Ascending aorta (tissue), 2 donors: ENCODE data around the gene SYNJ2. TPM values are rescaled to one million over a fixed set of nuclear protein-coding genes. Genes with fewer than 3 reads are reported as not detected.

Source experiments
- DNase-seq, 2 donors: peaks; one replicate each; pipeline ENCODE4 v3.0.0-alpha.2; 2019; ENCODE audit warnings: low spot score in 2 of 2
- H3K27ac ChIP-seq, 2 donors: fragments of 200-600 bp; sonication (generic); one replicate each; pipeline ENCODE4 v1.5.1; 2016 to 2017; ENCODE audit warnings: mild to moderate bottlenecking in 1 of 2
- H3K27me3 ChIP-seq: fragments of 200-600 bp; sonication (generic); one replicate; pipeline ENCODE4 v1.5.1; 2017
- H3K36me3 ChIP-seq, 2 donors: fragments of 200-600 bp; sonication (generic); one replicate each; pipeline ENCODE4 v1.5.1; 2016
- H3K4me1 ChIP-seq, 2 donors: fragments of 200-600 bp; sonication (generic); one replicate each; pipeline ENCODE4 v1.5.1; 2016 to 2017; ENCODE audit warnings: mild to moderate bottlenecking in 1 of 2
- H3K4me3 ChIP-seq, 2 donors: fragments of 200-600 bp; sonication (generic); one replicate each; pipeline ENCODE4 v1.5.1; 2016 to 2017; ENCODE audit warnings: mild to moderate bottlenecking in 1 of 2
- H3K9me3 ChIP-seq, 2 donors: fragments of 200-600 bp; sonication (generic); one replicate each; pipeline ENCODE4 v1.5.1; 2016
- CTCF ChIP-seq, 3 experiments: fragments of 200-600 bp in 2 of 3; fragments of 450-650 bp in 1 of 3; sonication (generic) in 2 of 3; IDR thresholded peaks; one replicate each; pipeline ENCODE4 v1.5.1; 2016 to 2019; ENCODE audit warnings: antibody characterized with exemption in 3 of 3, mild to moderate bottlenecking in 1 of 3, moderate library complexity in 1 of 3
- intact Hi-C: fragments of 100-400 bp; cut with DNase I; formaldehyde crosslinking; loops from one replicate; pipeline ENCODE4 v1.15.1; 2023
- total RNA-seq: library from RNA; depleted of rRNA; stranded (reverse); fragments of >200 nt; gene quantifications from one replicate; pipeline ENCODE4 v1.1.0, GENCODE V29; 2016

SYNJ2 gene
- total RNA-seq, 1 donor from 2014 or later: 3.0 TPM

- Histone ChIP-seq H3K4me3 (no peak overlapping the region), H3K9me3 (no peaks in the 10 kb centered on the region), H3K27ac (peak overlapping the region in 1 of 2 donors; percentile 15), H3K27me3 (no peaks in the 10 kb centered on the region), H3K36me3 (no peaks in the 10 kb centered on the region), H3K4me1 (peaks cover 0 to 14% of the 10 kb centered on the region in 2 donors)
- intact Hi-C loops: no loop called here
- TF ChIP-seq CTCF (IDR thresholded peaks at IDR 0.05): no peak
- no peak for DNase-seq
These were observed 9.4 kb downstream of the SYNJ2 start for GRCh38 chr6:157991067-157991432.

- Histone ChIP-seq H3K4me1 (peaks cover 0 to 14% of the 10 kb centered on the region in 2 donors), H3K9me3 (no peaks in the 10 kb centered on the region), H3K27me3 (no peaks in the 10 kb centered on the region), H3K27ac (no peak overlapping the region), H3K36me3 (no peaks in the 10 kb centered on the region), H3K4me3 (no peak overlapping the region)
- intact Hi-C loops: no loop called here
- no peak for TF ChIP-seq CTCF (IDR thresholded peaks at IDR 0.05)
- DNase-seq: no peak
These were observed 11.4 kb downstream of the SYNJ2 start for GRCh38 chr6:157993076-157993475.

GRCh38 chr6:157994125-157994795 is 12.6 kb downstream of the SYNJ2 start:
- Histone ChIP-seq H3K27me3 (no peaks in the 10 kb centered on the region), H3K27ac (no peak overlapping the region), H3K4me3 (no peak overlapping the region), H3K9me3 (no peaks in the 10 kb centered on the region), H3K36me3 (no peaks in the 10 kb centered on the region), H3K4me1 (peaks cover under 1 to 17% of the 10 kb centered on the region in 2 donors)
- no peak for DNase-seq
- intact Hi-C loops: no loop called here
- TF ChIP-seq CTCF (IDR thresholded peaks at IDR 0.05): no peak

GRCh38 chr6:157995458-157995857 is 13.8 kb downstream of the SYNJ2 start:
- intact Hi-C loops: no loop called here
- Histone ChIP-seq H3K36me3 (no peaks in the 10 kb centered on the region), H3K4me3 (no peak overlapping the region), H3K27ac (no peak overlapping the region), H3K27me3 (no peaks in the 10 kb centered on the region), H3K9me3 (no peaks in the 10 kb centered on the region), H3K4me1 (peaks cover 10% of the 10 kb centered on the region in 2 donors)
- no peak for DNase-seq
- no peak for TF ChIP-seq CTCF (IDR thresholded peaks at IDR 0.05)

GRCh38 chr6:157996201-157996712 is 14.6 kb downstream of the SYNJ2 start:
- DNase-seq: no peak
- Histone ChIP-seq H3K4me3 (no peak overlapping the region), H3K27me3 (no peaks in the 10 kb centered on the region), H3K36me3 (no peaks in the 10 kb centered on the region), H3K27ac (no peak overlapping the region), H3K4me1 (peaks cover 10 to 14% of the 10 kb centered on the region in 2 donors), H3K9me3 (no peaks in the 10 kb centered on the region)
- intact Hi-C loops: no loop called here
- TF ChIP-seq CTCF (IDR thresholded peaks at IDR 0.05): no peak
